ENCODE data around the gene OTOP3. TPM values are rescaled to one million over a fixed set of nuclear protein-coding genes. Genes with fewer than 3 reads are reported as not detected.

Gene OTOP3
- total RNA-seq, 1 experiment from 2014 or later = not detected

DNA sequence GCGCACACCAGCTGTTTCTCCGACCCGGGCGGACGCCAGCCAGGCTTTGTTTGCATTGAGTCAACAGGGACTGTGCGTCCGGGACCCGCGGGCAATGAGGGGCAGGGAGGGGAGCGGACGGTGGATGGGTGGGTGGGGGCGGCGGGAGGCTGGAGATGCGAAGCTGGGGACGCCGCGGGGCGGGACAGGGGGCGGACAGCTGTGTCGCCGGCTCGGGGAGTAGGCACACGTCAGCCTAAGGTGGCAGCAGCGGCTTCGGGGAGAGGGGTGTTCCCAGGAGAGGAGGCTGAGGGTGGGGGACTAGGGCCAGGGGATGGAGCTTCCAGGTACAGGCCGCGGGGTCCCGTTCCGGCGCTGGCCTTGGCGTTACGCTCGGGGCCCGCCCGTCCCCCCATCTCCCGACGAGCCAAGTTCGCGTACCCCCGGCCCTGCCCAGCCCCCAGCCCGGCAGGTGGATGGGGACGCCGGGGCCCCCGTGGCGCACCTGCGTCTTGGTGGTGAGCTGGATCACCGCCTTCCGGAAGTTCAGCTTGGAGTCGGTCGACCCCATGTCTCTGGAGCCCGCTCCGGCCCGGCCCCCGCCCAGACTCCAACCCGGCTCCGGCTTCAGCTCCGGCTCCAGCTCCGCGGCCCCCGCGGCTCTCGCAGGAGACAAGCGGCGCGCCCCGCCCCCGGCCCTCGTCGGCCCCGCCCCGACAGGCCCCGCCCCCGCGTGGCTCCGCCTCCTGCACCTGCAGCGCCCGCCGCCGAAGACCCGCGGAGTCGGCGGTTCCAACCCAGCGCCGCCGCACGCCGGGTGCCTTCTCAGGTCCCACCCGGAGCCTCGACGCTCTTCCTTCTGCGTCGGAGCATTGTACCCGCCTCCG, 36.6 kb downstream of the OTOP3 start, which contains the start of gene HID1:
Gene HID1 (minus strand): TSS at position 653 of the 866 bp plus-strand sequence. CDS start 103 bp downstream, at position 550.
- Mint-ChIP-seq H3K36me3 (no peaks in the 10 kb centered on the region), H3K4me3 (peak within 1 kb of the TSS; percentile 90), H3K9me3 (no peaks in the 10 kb centered on the region), H3K27me3 (ENCODE audit: low read depth) (peaks cover 55% of the 10 kb centered on the region), H3K4me1 (peaks cover 12% of the 10 kb centered on the region), H3K27ac (no peak within 1 kb of the TSS)
- ATAC-seq = peak; percentile 83
- ChIA-PET POLR2A (interaction anchor here (0.7 to 2.0 kb wide), 5 partner anchors 10 to 99 kb away, joined by 3 to 15 read pairs (median 4); partner anchors contain the start of genes CDR2L, FDXR and MRPL58), CTCF (interaction anchor here (0.6 to 7.5 kb wide), 21 partner anchors 10 to 159 kb away, joined by 3 to 133 read pairs (median 6); partner anchors contain the start of genes ATP5PD, CDR2L, FADS6 and KCTD2)
- peak; percentile 89 for DNase-seq (ENCODE audit: low spot score)
- TF ChIP-seq GABPB1 (CRISPR knock-in tag; IDR thresholded peaks at IDR 0.05) (peak; percentile 67), NR1H2 (CRISPR knock-in tag; IDR thresholded peaks at IDR 0.05) (no peak), CREB1 (CRISPR knock-in tag; IDR thresholded peaks at IDR 0.05) (no peak), KAT7 (CRISPR knock-in tag; IDR thresholded peaks at IDR 0.05; ENCODE audit: borderline replicate concordance) (0 out of 2 replicates have a peak, but pooled peaks have one; percentile 33), GTF2I (CRISPR knock-in tag; conservative IDR thresholded peaks at IDR 0.05) (no peak), RELA (CRISPR knock-in tag; IDR thresholded peaks at IDR 0.05; ENCODE audit: borderline replicate concordance) (no peak), FOXJ3 (CRISPR knock-in tag; IDR thresholded peaks at IDR 0.05; ENCODE audit: borderline replicate concordance) (no peak)
- TF ChIP-seq, protein P1, sequence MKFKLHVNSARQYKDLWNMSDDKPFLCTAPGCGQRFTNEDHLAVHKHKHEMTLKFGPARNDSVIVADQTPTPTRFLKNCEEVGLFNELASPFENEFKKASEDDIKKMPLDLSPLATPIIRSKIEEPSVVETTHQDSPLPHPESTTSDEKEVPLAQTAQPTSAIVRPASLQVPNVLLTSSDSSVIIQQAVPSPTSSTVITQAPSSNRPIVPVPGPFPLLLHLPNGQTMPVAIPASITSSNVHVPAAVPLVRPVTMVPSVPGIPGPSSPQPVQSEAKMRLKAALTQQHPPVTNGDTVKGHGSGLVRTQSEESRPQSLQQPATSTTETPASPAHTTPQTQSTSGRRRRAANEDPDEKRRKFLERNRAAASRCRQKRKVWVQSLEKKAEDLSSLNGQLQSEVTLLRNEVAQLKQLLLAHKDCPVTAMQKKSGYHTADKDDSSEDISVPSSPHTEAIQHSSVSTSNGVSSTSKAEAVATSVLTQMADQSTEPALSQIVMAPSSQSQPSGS (CRISPR knock-in tag; IDR thresholded peaks at IDR 0.05; ENCODE audit: borderline replicate concordance, low read depth) = no peak
- TF ChIP-seq, protein P2, sequence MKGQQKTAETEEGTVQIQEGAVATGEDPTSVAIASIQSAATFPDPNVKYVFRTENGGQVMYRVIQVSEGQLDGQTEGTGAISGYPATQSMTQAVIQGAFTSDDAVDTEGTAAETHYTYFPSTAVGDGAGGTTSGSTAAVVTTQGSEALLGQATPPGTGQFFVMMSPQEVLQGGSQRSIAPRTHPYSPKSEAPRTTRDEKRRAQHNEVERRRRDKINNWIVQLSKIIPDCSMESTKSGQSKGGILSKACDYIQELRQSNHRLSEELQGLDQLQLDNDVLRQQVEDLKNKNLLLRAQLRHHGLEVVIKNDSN (CRISPR knock-in tag; IDR thresholded peaks at IDR 0.05) = no peak
- TF ChIP-seq, protein P3, sequence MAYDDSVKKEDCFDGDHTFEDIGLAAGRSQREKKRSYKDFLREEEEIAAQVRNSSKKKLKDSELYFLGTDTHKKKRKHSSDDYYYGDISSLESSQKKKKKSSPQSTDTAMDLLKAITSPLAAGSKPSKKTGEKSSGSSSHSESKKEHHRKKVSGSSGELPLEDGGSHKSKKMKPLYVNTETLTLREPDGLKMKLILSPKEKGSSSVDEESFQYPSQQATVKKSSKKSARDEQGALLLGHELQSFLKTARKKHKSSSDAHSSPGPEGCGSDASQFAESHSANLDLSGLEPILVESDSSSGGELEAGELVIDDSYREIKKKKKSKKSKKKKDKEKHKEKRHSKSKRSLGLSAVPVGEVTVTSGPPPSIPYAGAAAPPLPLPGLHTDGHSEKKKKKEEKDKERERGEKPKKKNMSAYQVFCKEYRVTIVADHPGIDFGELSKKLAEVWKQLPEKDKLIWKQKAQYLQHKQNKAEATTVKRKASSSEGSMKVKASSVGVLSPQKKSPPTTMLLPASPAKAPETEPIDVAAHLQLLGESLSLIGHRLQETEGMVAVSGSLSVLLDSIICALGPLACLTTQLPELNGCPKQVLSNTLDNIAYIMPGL (CRISPR knock-in tag; IDR thresholded peaks at IDR 0.05) = peak; percentile 70; the same call in 1 of the 2 replicates
- TF ChIP-seq, protein P4, sequence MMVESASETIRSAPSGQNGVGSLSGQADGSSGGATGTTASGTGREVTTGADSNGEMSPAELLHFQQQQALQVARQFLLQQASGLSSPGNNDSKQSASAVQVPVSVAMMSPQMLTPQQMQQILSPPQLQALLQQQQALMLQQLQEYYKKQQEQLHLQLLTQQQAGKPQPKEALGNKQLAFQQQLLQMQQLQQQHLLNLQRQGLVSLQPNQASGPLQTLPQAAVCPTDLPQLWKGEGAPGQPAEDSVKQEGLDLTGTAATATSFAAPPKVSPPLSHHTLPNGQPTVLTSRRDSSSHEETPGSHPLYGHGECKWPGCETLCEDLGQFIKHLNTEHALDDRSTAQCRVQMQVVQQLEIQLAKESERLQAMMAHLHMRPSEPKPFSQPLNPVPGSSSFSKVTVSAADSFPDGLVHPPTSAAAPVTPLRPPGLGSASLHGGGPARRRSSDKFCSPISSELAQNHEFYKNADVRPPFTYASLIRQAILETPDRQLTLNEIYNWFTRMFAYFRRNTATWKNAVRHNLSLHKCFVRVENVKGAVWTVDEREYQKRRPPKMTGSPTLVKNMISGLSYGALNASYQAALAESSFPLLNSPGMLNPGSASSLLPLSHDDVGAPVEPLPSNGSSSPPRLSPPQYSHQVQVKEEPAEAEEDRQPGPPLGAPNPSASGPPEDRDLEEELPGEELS (CRISPR knock-in tag; IDR thresholded peaks at IDR 0.05) = 0 out of 2 replicates have a peak, but pooled peaks have one; percentile 12
- TF ChIP-seq, protein P5, sequence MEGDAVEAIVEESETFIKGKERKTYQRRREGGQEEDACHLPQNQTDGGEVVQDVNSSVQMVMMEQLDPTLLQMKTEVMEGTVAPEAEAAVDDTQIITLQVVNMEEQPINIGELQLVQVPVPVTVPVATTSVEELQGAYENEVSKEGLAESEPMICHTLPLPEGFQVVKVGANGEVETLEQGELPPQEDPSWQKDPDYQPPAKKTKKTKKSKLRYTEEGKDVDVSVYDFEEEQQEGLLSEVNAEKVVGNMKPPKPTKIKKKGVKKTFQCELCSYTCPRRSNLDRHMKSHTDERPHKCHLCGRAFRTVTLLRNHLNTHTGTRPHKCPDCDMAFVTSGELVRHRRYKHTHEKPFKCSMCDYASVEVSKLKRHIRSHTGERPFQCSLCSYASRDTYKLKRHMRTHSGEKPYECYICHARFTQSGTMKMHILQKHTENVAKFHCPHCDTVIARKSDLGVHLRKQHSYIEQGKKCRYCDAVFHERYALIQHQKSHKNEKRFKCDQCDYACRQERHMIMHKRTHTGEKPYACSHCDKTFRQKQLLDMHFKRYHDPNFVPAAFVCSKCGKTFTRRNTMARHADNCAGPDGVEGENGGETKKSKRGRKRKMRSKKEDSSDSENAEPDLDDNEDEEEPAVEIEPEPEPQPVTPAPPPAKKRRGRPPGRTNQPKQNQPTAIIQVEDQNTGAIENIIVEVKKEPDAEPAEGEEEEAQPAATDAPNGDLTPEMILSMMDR (IDR thresholded peaks at IDR 0.05) = no peak
- TF ChIP-seq, protein P6, sequence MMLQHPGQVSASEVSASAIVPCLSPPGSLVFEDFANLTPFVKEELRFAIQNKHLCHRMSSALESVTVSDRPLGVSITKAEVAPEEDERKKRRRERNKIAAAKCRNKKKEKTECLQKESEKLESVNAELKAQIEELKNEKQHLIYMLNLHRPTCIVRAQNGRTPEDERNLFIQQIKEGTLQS (CRISPR knock-in tag; conservative IDR thresholded peaks at IDR 0.05) = no peak
- TF ChIP-seq, protein P7, sequence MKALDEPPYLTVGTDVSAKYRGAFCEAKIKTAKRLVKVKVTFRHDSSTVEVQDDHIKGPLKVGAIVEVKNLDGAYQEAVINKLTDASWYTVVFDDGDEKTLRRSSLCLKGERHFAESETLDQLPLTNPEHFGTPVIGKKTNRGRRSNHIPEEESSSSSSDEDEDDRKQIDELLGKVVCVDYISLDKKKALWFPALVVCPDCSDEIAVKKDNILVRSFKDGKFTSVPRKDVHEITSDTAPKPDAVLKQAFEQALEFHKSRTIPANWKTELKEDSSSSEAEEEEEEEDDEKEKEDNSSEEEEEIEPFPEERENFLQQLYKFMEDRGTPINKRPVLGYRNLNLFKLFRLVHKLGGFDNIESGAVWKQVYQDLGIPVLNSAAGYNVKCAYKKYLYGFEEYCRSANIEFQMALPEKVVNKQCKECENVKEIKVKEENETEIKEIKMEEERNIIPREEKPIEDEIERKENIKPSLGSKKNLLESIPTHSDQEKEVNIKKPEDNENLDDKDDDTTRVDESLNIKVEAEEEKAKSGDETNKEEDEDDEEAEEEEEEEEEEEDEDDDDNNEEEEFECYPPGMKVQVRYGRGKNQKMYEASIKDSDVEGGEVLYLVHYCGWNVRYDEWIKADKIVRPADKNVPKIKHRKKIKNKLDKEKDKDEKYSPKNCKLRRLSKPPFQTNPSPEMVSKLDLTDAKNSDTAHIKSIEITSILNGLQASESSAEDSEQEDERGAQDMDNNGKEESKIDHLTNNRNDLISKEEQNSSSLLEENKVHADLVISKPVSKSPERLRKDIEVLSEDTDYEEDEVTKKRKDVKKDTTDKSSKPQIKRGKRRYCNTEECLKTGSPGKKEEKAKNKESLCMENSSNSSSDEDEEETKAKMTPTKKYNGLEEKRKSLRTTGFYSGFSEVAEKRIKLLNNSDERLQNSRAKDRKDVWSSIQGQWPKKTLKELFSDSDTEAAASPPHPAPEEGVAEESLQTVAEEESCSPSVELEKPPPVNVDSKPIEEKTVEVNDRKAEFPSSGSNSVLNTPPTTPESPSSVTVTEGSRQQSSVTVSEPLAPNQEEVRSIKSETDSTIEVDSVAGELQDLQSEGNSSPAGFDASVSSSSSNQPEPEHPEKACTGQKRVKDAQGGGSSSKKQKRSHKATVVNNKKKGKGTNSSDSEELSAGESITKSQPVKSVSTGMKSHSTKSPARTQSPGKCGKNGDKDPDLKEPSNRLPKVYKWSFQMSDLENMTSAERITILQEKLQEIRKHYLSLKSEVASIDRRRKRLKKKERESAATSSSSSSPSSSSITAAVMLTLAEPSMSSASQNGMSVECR (CRISPR knock-in tag; IDR thresholded peaks at IDR 0.05; ENCODE audit: borderline replicate concordance) = no peak
- TF ChIP-seq, protein P8, sequence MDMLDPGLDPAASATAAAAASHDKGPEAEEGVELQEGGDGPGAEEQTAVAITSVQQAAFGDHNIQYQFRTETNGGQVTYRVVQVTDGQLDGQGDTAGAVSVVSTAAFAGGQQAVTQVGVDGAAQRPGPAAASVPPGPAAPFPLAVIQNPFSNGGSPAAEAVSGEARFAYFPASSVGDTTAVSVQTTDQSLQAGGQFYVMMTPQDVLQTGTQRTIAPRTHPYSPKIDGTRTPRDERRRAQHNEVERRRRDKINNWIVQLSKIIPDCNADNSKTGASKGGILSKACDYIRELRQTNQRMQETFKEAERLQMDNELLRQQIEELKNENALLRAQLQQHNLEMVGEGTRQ (CRISPR knock-in tag; IDR thresholded peaks at IDR 0.05) = 0 out of 2 replicates have a peak, but pooled peaks have one; percentile 8
- TF ChIP-seq, protein P9, sequence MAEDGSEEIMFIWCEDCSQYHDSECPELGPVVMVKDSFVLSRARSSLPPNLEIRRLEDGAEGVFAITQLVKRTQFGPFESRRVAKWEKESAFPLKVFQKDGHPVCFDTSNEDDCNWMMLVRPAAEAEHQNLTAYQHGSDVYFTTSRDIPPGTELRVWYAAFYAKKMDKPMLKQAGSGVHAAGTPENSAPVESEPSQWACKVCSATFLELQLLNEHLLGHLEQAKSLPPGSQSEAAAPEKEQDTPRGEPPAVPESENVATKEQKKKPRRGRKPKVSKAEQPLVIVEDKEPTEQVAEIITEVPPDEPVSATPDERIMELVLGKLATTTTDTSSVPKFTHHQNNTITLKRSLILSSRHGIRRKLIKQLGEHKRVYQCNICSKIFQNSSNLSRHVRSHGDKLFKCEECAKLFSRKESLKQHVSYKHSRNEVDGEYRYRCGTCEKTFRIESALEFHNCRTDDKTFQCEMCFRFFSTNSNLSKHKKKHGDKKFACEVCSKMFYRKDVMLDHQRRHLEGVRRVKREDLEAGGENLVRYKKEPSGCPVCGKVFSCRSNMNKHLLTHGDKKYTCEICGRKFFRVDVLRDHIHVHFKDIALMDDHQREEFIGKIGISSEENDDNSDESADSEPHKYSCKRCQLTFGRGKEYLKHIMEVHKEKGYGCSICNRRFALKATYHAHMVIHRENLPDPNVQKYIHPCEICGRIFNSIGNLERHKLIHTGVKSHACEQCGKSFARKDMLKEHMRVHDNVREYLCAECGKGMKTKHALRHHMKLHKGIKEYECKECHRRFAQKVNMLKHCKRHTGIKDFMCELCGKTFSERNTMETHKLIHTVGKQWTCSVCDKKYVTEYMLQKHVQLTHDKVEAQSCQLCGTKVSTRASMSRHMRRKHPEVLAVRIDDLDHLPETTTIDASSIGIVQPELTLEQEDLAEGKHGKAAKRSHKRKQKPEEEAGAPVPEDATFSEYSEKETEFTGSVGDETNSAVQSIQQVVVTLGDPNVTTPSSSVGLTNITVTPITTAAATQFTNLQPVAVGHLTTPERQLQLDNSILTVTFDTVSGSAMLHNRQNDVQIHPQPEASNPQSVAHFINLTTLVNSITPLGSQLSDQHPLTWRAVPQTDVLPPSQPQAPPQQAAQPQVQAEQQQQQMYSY (CRISPR knock-in tag; IDR thresholded peaks at IDR 0.05) = peak; percentile 59
